Activated CD4-positive, alpha-beta memory T cell treated with anti-CD3 and anti-CD28 coated beads, Interleukin-2, amount 10 ng/mL, durations not matched to agents 7 days and 5 days (primary cell): ENCODE data around the gene DNAJC1. TPM values are rescaled to one million over a fixed set of nuclear protein-coding genes. Genes with fewer than 3 reads are reported as not detected.
A peak's percentile ranks its signal among the peaks of the same experiment; 100 is the strongest.
"Not testable (repeated sequence)": the region's sequence is repeated elsewhere in the genome, so short reads cannot be mapped to it uniquely, and the experiment has no call there.

Source experiments
- CTCF ChIA-PET: fragments of 350-600 bp; sonication (Branson Sonifier 250); formaldehyde crosslinking; loops from one replicate; lab custom pipeline; 2021; ENCODE audit warnings: antibody characterized with exemption, inconsistent platforms; lab: Charles Lee
- POLR2A ChIA-PET: fragments of 350-600 bp; sonication (Branson Sonifier 250); formaldehyde crosslinking; loops from one replicate; lab custom pipeline; 2021; ENCODE audit warnings: antibody characterized with exemption; lab: Charles Lee
- DNase-seq: peaks from one replicate; pipeline ENCODE4 v3.0.0-alpha.2; 2020
- H3K27ac Mint-ChIP-seq: one replicate; pipeline ENCODE4 v1.8.0; 2021; ENCODE audit warnings: mild to moderate bottlenecking, mixed read lengths
- H3K27me3 Mint-ChIP-seq: one replicate; pipeline ENCODE4 v1.8.0; 2021; ENCODE audit warnings: mixed read lengths
- H3K36me3 Mint-ChIP-seq: one replicate; pipeline ENCODE4 v1.8.0; 2021; ENCODE audit warnings: low read depth, mixed read lengths
- H3K4me1 Mint-ChIP-seq: one replicate; pipeline ENCODE4 v1.8.0; 2021; ENCODE audit warnings: mixed read lengths
- H3K4me3 Mint-ChIP-seq: one replicate; pipeline ENCODE4 v1.8.0; 2021; ENCODE audit warnings: mild to moderate bottlenecking, mixed read lengths
- H3K9me3 Mint-ChIP-seq: one replicate; pipeline ENCODE4 v1.8.0; 2021; ENCODE audit warnings: mixed read lengths
- total RNA-seq, 2 experiments: library from RNA; stranded (reverse); gene quantifications; one replicate each; pipeline ENCODE4 v1.2.3, GENCODE V29; 2021

Gene DNAJC1
- total RNA-seq, 2 experiments from 2014 or later = 35.7 to 38.9 TPM

DNA sequence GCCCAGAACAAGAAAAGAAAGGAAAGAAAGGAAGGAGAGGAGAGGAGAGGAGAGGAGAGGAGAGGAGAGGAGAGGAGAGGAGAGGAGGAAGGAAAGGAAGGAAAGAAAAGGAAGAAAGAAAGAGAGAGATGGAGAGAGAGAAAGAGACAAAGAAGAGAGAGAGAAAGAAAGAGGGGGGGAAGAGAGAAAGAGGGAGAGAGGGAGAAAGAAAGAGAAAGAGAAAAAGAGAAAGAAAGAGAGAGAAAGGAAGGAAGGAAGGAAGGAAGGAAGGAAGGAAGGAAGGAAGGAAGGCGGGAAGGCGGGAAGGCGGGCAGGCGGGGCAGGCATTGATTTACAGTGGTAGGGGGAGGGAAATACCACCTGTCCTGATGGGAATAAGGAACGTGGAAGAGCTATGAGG, 92.7 kb downstream of the DNAJC1 start:
- no peak for DNase-seq
- no peaks in the 10 kb centered on the region for H3K9me3 Mint-ChIP-seq
- H3K4me3 Mint-ChIP-seq = no peak overlapping the region
- H3K36me3 Mint-ChIP-seq = peaks cover 14% of the 10 kb centered on the region
- ChIA-PET POLR2A (no interaction called here), CTCF (no interaction called here)
- H3K4me1 Mint-ChIP-seq = peaks cover 21% of the 10 kb centered on the region
- no peak overlapping the region for H3K27ac Mint-ChIP-seq
- H3K27me3 Mint-ChIP-seq = no peaks in the 10 kb centered on the region

DNA sequence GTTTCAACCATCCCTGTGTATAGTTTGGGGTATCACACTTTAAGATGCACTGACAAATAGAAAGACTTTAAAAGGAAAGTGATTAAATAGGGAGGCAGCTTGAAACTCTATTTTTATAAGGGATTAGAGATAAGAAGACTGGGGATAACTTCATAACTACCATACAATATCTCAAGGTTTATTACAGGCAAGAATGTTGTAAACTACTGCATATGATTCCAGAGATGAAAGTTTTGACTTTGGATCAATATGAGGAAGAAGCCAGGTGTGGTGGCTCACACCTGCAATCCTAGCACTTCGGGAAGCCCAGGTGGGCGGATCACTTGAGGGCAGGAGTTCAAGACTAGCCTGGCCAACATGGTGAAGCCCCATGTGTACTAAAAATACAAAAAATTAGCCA, 96.1 kb downstream of the DNAJC1 start:
- no peak for DNase-seq
- H3K27ac Mint-ChIP-seq = no peak overlapping the region
- no peaks in the 10 kb centered on the region for H3K27me3 Mint-ChIP-seq
- H3K9me3 Mint-ChIP-seq = no peaks in the 10 kb centered on the region
- CTCF ChIA-PET = no interaction called here
- peaks cover 27% of the 10 kb centered on the region for H3K36me3 Mint-ChIP-seq
- H3K4me3 Mint-ChIP-seq = no peak overlapping the region
- POLR2A ChIA-PET = no interaction called here
- peaks cover 7% of the 10 kb centered on the region for H3K4me1 Mint-ChIP-seq

DNA sequence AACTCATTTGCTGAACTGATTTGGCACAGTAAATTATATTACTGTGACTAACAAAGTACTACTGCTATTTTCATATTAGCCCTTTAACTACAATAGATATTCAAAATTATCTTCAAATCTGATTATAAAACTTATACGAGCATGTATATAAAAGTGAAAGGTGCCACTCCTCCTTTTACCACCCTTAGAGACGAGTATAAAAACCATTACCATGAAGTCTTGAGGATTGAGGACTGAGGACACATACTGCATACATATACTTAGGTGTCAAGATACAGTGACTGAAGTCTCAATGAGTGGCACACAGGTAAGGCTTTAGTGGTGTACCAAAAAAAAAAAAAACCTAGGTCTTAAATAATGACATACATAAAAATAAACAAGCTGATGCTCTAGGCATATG, 98.6 kb downstream of the DNAJC1 start:
- POLR2A ChIA-PET = interaction anchor here (0.6 kb wide), 1 partner anchor 409 kb away, joined by 4 read pairs; no protein-coding TSS in a partner anchor
- Mint-ChIP-seq H3K27ac (no peak overlapping the region), H3K27me3 (no peaks in the 10 kb centered on the region), H3K9me3 (no peaks in the 10 kb centered on the region), H3K4me1 (no peaks in the 10 kb centered on the region), H3K36me3 (peaks cover 26% of the 10 kb centered on the region), H3K4me3 (no peak overlapping the region)
- DNase-seq = no peak
- CTCF ChIA-PET = interaction anchor here (0.6 kb wide), 1 partner anchor 183 kb away, joined by 3 read pairs; no protein-coding TSS in a partner anchor

DNA sequence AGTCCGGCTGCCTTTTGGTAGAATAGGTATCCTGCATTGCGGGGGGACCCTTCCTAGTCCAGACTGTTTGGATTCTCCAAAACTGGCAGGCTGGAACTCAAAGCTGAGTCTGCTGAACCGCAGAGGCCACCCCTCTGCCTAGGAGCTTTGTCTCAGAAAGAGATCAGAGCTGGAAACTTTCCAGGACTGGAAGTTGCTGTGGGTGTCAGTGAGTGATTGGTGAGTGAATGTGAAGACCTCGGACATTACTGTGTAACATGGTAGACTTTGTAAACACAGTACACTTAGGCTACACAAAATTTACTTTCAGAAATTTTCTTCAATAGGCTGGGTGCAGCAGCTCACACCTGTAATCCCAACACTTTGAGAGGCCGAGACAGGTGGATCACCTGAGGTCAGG, 103.8 kb downstream of the DNAJC1 start:
- CTCF ChIA-PET = no interaction called here
- Mint-ChIP-seq H3K36me3 (peaks cover 34% of the 10 kb centered on the region), H3K4me3 (no peak overlapping the region), H3K27ac (no peak overlapping the region), H3K9me3 (no peaks in the 10 kb centered on the region), H3K27me3 (no peaks in the 10 kb centered on the region), H3K4me1 (no peaks in the 10 kb centered on the region)
- POLR2A ChIA-PET = no interaction called here
- DNase-seq = no peak

DNA sequence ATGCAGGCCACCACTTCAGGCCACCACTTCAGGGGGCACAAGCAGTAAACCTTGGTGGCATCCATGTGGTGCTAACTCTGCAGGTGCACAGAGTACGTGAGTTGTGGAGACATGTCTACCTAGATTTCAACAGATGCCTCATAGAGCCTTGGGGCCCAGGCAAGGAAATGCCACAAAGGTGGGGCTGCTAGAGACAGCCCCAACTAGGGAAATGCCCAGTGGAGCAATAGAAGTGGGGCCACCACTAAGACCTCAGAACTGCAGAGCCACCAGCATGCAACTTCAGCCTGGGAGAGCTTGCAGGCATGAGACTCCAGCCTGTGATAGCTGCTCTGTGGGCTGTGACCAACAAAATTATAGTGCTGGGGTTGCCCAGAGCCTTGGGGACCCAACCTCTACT, 107.6 kb downstream of the DNAJC1 start:
- Mint-ChIP-seq H3K9me3 (peaks cover 2% of the 10 kb centered on the region), H3K4me3 (no peak overlapping the region), H3K36me3 (peaks cover 42% of the 10 kb centered on the region), H3K4me1 (peaks cover 9% of the 10 kb centered on the region), H3K27ac (no peak overlapping the region), H3K27me3 (no peaks in the 10 kb centered on the region)
- no peak for DNase-seq
- ChIA-PET POLR2A (no interaction called here), CTCF (no interaction called here)

DNA sequence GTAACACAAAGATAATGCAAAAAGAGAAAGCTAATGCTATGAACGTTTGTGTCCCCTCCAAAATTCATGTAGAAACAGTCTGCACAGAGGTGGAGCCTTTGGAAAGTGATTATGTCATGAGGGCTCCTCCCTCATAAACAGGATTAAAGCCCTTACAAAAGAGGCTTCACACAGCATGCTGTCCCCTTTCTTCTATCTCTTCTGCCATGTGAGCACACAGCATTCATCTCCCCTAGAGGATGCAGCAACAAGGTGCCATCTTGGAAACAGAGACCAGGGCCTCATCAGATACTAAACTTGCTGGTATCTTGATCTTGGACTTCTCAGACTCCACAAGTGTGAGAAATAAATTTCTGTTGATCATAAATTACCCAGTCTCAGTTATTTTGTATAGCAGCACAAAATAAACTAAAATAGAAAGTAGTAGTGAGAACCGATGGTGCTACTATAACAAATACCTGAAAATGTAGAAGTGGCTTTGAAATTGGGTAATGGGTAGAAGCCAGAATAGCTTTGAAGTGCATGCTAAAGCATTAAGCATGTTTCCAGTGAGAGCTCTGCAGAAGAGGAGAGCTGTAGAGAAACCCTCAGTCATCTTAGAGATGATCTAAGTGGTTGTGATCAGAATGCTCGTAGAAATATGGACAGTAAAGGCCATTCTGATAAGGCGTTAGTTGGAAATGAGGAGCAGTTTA, 108.7 kb downstream of the DNAJC1 start:
- H3K9me3 Mint-ChIP-seq = peaks cover 2% of the 10 kb centered on the region
- H3K36me3 Mint-ChIP-seq = peaks cover 47% of the 10 kb centered on the region
- POLR2A ChIA-PET = no interaction called here
- DNase-seq = no peak
- H3K4me1 Mint-ChIP-seq = peaks cover 17% of the 10 kb centered on the region
- no peak overlapping the region for H3K4me3 Mint-ChIP-seq
- CTCF ChIA-PET = no interaction called here
- H3K27me3 Mint-ChIP-seq = no peaks in the 10 kb centered on the region
- no peak overlapping the region for H3K27ac Mint-ChIP-seq

DNA sequence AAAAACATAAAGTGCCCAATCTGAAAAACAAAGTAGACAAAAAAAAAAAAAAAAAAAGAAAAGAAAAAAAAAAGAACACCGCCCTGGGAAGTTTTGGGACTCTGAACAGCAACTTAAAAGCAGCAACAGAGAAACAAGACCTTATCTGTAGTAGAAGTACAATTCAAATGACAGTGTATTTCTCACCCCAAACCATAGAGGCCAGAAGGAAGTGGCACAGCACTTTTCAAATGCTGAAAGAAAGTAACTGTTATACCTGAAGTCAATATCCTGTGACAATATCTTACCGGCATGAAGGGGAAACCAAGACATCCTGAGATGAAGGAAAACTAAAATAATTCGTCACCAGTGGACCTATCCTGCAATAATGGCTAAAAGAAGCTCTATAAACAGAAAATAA, 112.1 kb downstream of the DNAJC1 start:
- H3K9me3 Mint-ChIP-seq = peaks cover 2% of the 10 kb centered on the region
- peaks cover 50% of the 10 kb centered on the region for H3K36me3 Mint-ChIP-seq
- no peaks in the 10 kb centered on the region for H3K27me3 Mint-ChIP-seq
- POLR2A ChIA-PET = no interaction called here
- CTCF ChIA-PET = no interaction called here
- H3K4me1 Mint-ChIP-seq = peaks cover 38% of the 10 kb centered on the region
- peak overlapping the region; percentile 54 for H3K27ac Mint-ChIP-seq
- no peak for DNase-seq
- no peak overlapping the region for H3K4me3 Mint-ChIP-seq

DNA sequence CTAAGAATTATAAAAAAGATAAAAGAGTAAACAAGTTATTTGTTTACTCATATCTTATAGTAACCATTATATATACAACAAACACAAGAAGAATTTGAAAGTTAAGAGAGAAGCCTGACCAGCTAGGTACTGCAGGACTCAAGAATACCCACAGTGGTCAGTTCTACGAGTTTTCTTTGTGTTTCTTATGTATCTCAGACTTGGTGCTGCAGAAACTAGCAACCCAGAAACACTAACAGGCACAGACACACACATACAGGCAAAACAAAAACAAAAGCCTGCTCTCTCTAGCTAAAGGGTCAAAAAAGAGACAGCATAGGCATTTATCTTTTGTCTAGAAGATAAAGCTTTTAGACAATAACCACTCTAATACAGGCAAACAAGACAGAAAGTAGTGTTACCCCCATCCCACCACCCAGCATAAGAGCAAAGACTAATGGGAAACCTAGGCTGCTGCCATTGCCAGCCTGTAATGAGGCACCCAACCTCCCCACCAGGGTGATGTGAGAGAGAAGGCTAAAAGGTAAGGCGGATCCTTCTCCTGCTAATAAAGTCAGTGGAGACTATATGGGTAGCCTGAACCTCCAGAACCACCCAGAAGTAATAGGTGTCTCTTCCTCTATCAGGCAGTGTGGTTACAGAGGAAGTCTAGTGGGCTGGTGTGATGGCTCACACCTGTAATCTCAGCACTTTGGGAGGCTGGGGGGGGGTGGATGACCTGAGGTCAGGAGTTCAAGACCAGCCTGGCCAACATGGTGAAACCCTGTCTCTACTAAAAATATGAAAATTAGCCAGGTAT, 113.9 kb downstream of the DNAJC1 start:
- H3K9me3 Mint-ChIP-seq = peaks cover 16% of the 10 kb centered on the region
- H3K4me1 Mint-ChIP-seq = peaks cover 42% of the 10 kb centered on the region
- peaks cover 57% of the 10 kb centered on the region for H3K36me3 Mint-ChIP-seq
- no peak overlapping the region for H3K4me3 Mint-ChIP-seq
- DNase-seq = no peak
- POLR2A ChIA-PET = no interaction called here
- H3K27me3 Mint-ChIP-seq = no peaks in the 10 kb centered on the region
- H3K27ac Mint-ChIP-seq = no peak overlapping the region
- CTCF ChIA-PET = no interaction called here

DNA sequence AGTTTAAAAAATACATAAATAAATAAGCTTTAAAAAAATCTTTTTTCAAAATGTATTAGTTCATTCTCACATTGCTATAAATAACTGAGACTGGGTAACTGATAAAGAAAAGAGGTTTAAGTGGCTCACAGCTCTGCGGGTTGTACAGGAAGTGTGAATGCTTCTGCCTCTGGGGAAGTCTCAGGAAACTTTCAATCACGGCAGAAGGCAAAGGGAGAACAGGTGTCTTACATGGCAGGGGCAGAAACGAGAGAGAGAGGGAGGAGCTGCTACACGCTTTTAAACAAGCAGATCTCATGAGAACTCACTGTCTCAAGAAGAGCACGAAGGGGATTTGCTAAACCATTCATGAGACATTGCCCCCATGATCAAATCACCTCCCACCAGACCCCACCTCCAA, 114.6 kb downstream of the DNAJC1 start:
- H3K4me1 Mint-ChIP-seq = peaks cover 42% of the 10 kb centered on the region
- H3K27ac Mint-ChIP-seq = peak overlapping the region; percentile 8
- POLR2A ChIA-PET = no interaction called here
- peaks cover 17% of the 10 kb centered on the region for H3K9me3 Mint-ChIP-seq
- no peaks in the 10 kb centered on the region for H3K27me3 Mint-ChIP-seq
- CTCF ChIA-PET = no interaction called here
- DNase-seq = peak; percentile 21
- H3K4me3 Mint-ChIP-seq = no peak overlapping the region
- H3K36me3 Mint-ChIP-seq = peaks cover 50% of the 10 kb centered on the region

DNA sequence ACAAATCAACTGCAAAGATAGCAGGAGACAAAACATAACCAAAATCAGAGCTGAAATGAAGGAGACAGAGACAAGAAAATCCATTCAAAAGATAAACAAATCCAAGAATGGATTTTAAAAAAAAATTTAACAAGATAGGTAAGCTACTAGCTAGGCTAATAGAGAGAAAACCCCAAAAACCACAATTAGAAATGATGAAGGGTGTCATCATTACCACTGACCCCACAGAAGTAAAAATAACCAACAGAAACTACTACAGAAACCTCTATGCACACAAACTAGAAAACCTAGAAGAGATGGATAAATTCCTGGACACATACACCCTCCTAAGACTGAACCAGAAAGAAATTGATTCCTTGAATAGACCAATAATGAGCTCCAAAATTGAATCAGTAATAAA, 117.6 kb downstream of the DNAJC1 start:
- POLR2A ChIA-PET = no interaction called here
- H3K27me3 Mint-ChIP-seq = no peaks in the 10 kb centered on the region
- CTCF ChIA-PET = no interaction called here

DNA sequence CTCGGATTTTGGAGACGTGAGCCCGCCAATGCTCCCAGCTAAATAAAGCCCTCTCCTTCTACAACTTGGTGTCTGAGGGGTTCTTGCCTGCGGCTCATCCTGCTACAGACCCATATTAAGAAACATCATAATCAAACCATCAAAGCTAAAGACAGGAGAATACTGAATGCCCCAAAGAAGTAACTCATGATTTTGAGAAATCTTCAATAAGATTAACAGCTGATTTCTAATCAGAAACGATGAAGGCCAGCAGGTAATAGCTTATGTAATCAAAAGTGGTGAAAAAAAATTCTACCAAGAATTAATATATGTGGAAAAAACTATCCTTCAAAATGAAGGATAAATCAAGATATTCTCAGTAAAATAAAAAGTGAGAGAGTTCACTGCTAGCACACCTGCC, 130.3 kb downstream of the DNAJC1 start:
- Mint-ChIP-seq H3K4me1 (no peaks in the 10 kb centered on the region), H3K27me3 (no peaks in the 10 kb centered on the region), H3K4me3 (no peak overlapping the region), H3K9me3 (peaks cover 15% of the 10 kb centered on the region), H3K36me3 (peaks cover 44% of the 10 kb centered on the region), H3K27ac (no peak overlapping the region)
- ChIA-PET CTCF (no interaction called here), POLR2A (no interaction called here)
- DNase-seq = no peak

More for the DNA sequence above, 117.6 kb downstream of the DNAJC1 start:
- H3K36me3 Mint-ChIP-seq = peaks cover 45% of the 10 kb centered on the region
- no peak overlapping the region for H3K4me3 Mint-ChIP-seq
- H3K27ac Mint-ChIP-seq = no peak overlapping the region
- peaks cover 15% of the 10 kb centered on the region for H3K9me3 Mint-ChIP-seq
- H3K4me1 Mint-ChIP-seq = peaks cover 33% of the 10 kb centered on the region
- no peak for DNase-seq

DNA sequence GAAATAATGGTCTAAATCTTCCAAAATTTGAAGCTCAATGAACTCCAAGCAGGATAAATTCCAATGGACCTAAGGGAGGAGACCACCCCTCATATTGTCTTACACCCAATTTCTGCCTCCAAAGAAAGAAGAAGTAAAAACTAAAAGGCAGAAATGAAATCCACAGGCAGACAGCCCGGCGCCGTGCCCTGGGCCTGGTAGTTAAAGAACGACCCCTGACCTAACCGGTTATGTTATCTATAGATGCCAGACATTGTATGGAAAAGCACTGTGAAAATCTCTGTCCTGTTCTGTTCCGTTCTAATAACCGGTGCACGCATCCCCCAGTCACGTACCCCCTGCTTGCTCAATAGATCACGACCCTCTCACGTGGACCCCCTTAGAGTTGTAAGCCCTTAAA, 130.8 kb downstream of the DNAJC1 start:
- POLR2A ChIA-PET, H3K4me1 Mint-ChIP-seq, DNase-seq, CTCF ChIA-PET, H3K27me3 Mint-ChIP-seq, H3K4me3 Mint-ChIP-seq, H3K27ac Mint-ChIP-seq: not testable (repeated sequence)
- peaks cover 42% of the 10 kb centered on the region for H3K36me3 Mint-ChIP-seq
- H3K9me3 Mint-ChIP-seq = peaks cover 15% of the 10 kb centered on the region

DNA sequence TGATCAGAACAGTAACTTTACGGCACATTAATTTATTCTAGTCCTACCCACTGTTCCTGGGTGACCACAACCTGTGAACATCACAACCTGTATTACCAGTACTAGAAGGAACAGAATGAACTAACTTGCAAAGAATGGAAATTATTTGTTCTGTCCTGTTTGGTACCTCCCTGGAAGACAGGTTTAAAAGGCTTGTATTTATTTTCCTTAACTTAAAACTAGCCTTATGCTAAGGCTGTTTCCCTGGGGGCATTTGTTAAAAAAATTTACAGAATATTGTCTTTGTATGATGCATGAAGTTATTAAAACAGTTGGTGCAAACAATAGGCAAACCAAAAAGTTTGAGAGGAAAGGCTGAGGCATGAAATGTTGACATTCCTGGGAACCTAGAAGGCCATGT, 132.7 kb downstream of the DNAJC1 start:
- Mint-ChIP-seq H3K36me3 (peaks cover 41% of the 10 kb centered on the region), H3K4me3 (no peak overlapping the region), H3K27me3 (no peaks in the 10 kb centered on the region), H3K9me3 (peaks cover 15% of the 10 kb centered on the region), H3K4me1 (no peaks in the 10 kb centered on the region), H3K27ac (no peak overlapping the region)
- no peak for DNase-seq
- POLR2A ChIA-PET = no interaction called here
- CTCF ChIA-PET = no interaction called here
